ENCODE data around the gene CHRNE. TPM values are rescaled to one million over a fixed set of nuclear protein-coding genes. Genes with fewer than 3 reads are reported as not detected.
A peak's percentile ranks its signal among the peaks of the same experiment; 100 is the strongest.

CHRNE gene
- total and polyA plus RNA-seq, 12 donors, result 0.30 to 7.2 (median 0.56) TPM; not detected in 2

DNA sequence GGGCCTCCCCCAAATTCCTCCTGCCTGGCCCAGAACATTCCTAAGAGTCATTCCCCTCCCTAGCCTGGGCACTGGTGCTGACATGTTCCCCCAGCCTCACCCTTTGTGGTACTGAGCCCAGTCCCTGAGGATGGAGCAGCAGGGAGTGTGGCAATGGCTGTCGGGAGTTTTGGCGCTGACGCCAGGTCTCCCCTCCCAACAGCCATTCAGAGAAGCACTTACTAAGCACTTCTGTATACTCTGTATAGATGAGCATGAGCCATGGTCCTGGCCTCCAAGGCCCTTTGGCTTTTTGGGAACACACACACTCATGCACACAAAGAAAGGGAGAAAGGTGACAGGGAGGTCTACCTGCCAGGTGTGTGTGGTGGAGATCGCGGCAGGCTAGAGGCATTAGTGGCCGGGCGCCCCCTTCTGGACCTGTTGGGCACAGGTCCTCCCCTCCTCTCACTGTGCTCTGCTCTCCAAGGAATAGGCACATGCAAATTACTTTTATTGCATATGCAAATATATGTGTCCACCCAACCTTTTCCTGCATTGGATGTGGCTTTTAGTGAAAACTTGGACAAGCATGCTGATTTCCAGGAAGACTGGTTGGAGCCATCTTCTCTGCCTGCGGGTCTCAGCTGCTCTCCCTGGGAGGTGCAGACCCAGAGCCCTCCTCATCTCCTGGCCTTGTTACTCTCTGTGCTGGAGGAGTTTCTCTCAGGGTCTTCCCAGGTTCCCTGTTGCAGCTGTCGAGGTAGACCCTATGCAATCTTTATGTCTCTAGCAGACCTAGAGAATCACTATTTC lies 20.9 kb downstream of the CHRNE start:
- TF ChIP-seq POLR2A (IDR thresholded peaks at IDR 0.05) (no peak), CTCF (IDR thresholded peaks at IDR 0.05) (peak; percentile 67 to 83 (median 74))
- Histone ChIP-seq H3K27me3 (no peaks in the 10 kb centered on the region), H3K9me3 (replicated peaks in 1 of 3) (no peaks in the 10 kb centered on the region), H3K27ac (peak overlapping the region in 1 of 5 donors; percentile 8), H3K4me3 (no peak overlapping the region), H3K36me3 (replicated peaks in 1 of 2) (peaks cover 0 to 57% of the 10 kb centered on the region in 2 donors), H3K4me1 (replicated peaks in 1 of 2) (no peaks in the 10 kb centered on the region)
- WGBS, 4 donors, result 29 to 40% (median 35%) methylated on average over 9 of the region's 9 CpGs
- intact Hi-C loops (cut with DNase I), result loop anchor here in 1 of 2 donors (5.0 kb wide), 1 partner anchor 75 kb away; the partner anchor contains the start of gene PLD2
- DNase-seq, result peak in 6 of 7 donors; percentile 47 to 73 (median 62)

DNA sequence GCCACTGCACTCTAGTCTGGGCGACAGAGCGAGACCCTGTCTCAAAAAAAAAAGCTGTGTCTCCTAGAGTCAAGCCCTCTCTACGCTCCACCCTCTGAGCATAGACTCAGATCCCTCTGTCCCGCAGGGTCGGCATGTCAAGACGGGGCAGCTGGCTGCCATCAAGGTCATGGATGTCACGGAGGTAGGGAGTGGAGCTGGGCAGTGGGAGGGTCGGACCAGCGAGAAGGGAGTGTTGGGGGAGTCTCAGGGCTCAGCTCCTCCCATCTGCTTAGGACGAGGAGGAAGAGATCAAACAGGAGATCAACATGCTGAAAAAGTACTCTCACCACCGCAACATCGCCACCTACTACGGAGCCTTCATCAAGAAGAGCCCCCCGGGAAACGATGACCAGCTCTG lies 22.0 kb downstream of the CHRNE start:
- Histone ChIP-seq H3K27me3 (no peaks in the 10 kb centered on the region), H3K9me3 (replicated peaks in 1 of 3) (no peaks in the 10 kb centered on the region), H3K27ac (peak overlapping the region in 1 of 5 donors; percentile 49), H3K36me3 (replicated peaks in 1 of 2) (peaks cover 0 to 46% of the 10 kb centered on the region in 2 donors), H3K4me3 (no peak overlapping the region), H3K4me1 (replicated peaks in 1 of 2) (no peaks in the 10 kb centered on the region)
- no peak for TF ChIP-seq CTCF (IDR thresholded peaks at IDR 0.05)
- no peak for DNase-seq
- WGBS, 4 donors, result 72 to 76% (median 74%) methylated on average over 15 of the region's 15 CpGs
- intact Hi-C loops (cut with DNase I), result loop anchor here in 1 of 2 donors (5.0 kb wide), 1 partner anchor 74 kb away; the partner anchor contains the start of gene PLD2

GRCh38 chr17:4879601-4880000 lies 23.3 kb downstream of the CHRNE start:
- Histone ChIP-seq H3K36me3 (replicated peaks in 1 of 2) (peaks cover 0 to 34% of the 10 kb centered on the region in 2 donors), H3K4me1 (replicated peaks in 1 of 2) (no peaks in the 10 kb centered on the region), H3K4me3 (no peak overlapping the region), H3K27ac (no peak overlapping the region), H3K9me3 (replicated peaks in 1 of 3) (no peaks in the 10 kb centered on the region), H3K27me3 (no peaks in the 10 kb centered on the region)
- TF ChIP-seq CTCF (IDR thresholded peaks at IDR 0.05), result no peak
- TF ChIP-seq POLR2A (IDR thresholded peaks at IDR 0.05), result no peak
- WGBS, 4 donors, result 62 to 80% (median 73%) methylated on average over 3 to 4 of the region's 4 CpGs
- DNase-seq, result no peak
- intact Hi-C loops (cut with DNase I), result no loop called here

GRCh38 chr17:4877089-4877488 lies 25.8 kb downstream of the CHRNE start:
- intact Hi-C loops (cut with DNase I), result no loop called here
- TF ChIP-seq POLR2A (IDR thresholded peaks at IDR 0.05) (no peak), CTCF (IDR thresholded peaks at IDR 0.05) (no peak)
- DNase-seq, result no peak

More at GRCh38 chr17:4877089-4877488, 25.8 kb downstream of the CHRNE start:
- Histone ChIP-seq H3K36me3 (replicated peaks in 1 of 2) (peaks cover 0 to 28% of the 10 kb centered on the region in 2 donors), H3K27me3 (no peaks in the 10 kb centered on the region), H3K4me1 (replicated peaks in 1 of 2) (peaks cover 5 to 11% of the 10 kb centered on the region in 2 donors), H3K27ac (no peak overlapping the region), H3K9me3 (replicated peaks in 1 of 3) (no peaks in the 10 kb centered on the region), H3K4me3 (no peak overlapping the region)
- WGBS, 4 donors, result 50 to 84% (median 78%) methylated on average over 5 of the region's 5 CpGs

All from adrenal gland (tissue), 12 donors.